H9 (cell line): ENCODE results near the gene GABRB2. TPM values are rescaled to one million over a fixed set of nuclear protein-coding genes. Genes with fewer than 3 reads are reported as not detected.

Source experiments
- DNase-seq: peaks from one replicate; pipeline ENCODE4 v3.0.0-alpha.2; 2017
- H2AFZ ChIP-seq: one replicate; pipeline ENCODE4 v1.6.1; 2013; ENCODE audit warnings: mild to moderate bottlenecking, low read length, control low read depth, moderate library complexity
- H2AK5ac ChIP-seq: 2 replicates; pipeline ENCODE4 v1.6.1; 2013; ENCODE audit warnings: low read length, control low read depth, mixed read lengths; ENCODE audit not compliant: insufficient read length
- H2BK120ac ChIP-seq: one replicate; pipeline ENCODE4 v1.6.1; 2013; ENCODE audit warnings: low read depth, mild to moderate bottlenecking, low read length, control low read depth, inconsistent platforms; ENCODE audit not compliant: poor library complexity, severe bottlenecking
- H2BK12ac ChIP-seq: 2 replicates; pipeline ENCODE4 v1.6.1; 2013; ENCODE audit warnings: low read length, control low read depth, mixed read lengths, low read depth; ENCODE audit not compliant: insufficient read length
- H2BK15ac ChIP-seq: 2 replicates; pipeline ENCODE4 v1.6.1; 2013; ENCODE audit warnings: low read depth, low read length, control low read depth
- H2BK20ac ChIP-seq: one replicate; pipeline ENCODE4 v1.6.1; 2013; ENCODE audit warnings: low read depth, mild to moderate bottlenecking, low read length, control low read depth, inconsistent platforms; ENCODE audit not compliant: poor library complexity, severe bottlenecking
- H2BK5ac ChIP-seq: 2 replicates; pipeline ENCODE4 v1.6.1; 2013; ENCODE audit warnings: low read length, control low read depth, mixed read lengths; ENCODE audit not compliant: insufficient read length
- H3K14ac ChIP-seq: 2 replicates; pipeline ENCODE4 v1.6.1; 2013; ENCODE audit warnings: low read length, control low read depth; ENCODE audit not compliant: insufficient read depth
- H3K18ac ChIP-seq: 2 replicates; pipeline ENCODE4 v1.6.1; 2013; ENCODE audit warnings: low read depth, mild to moderate bottlenecking, mixed read lengths, low read length, control low read depth; ENCODE audit not compliant: insufficient read length
- H3K23ac ChIP-seq: 2 replicates; pipeline ENCODE4 v1.6.1; 2013; ENCODE audit warnings: low read length, control low read depth, mixed read lengths, low read depth; ENCODE audit not compliant: insufficient read length
- H3K23me2 ChIP-seq: 2 replicates; pipeline ENCODE4 v1.6.1; 2013; ENCODE audit warnings: low read depth, mild to moderate bottlenecking, mixed read lengths, low read length, control low read depth; ENCODE audit not compliant: insufficient read length, poor library complexity, severe bottlenecking
- H3K27ac ChIP-seq: 2 replicates; pipeline ENCODE4 v1.5.1; 2013; ENCODE audit warnings: low read length, control low read depth, mixed read lengths, low read depth; ENCODE audit not compliant: insufficient read length
- H3K27me3 ChIP-seq: 2 replicates; pipeline ENCODE4 v1.6.1; 2013; ENCODE audit warnings: low read length, control low read depth, inconsistent platforms; ENCODE audit not compliant: insufficient read depth
- H3K4ac ChIP-seq: 2 replicates; pipeline ENCODE4 v1.6.1; 2013; ENCODE audit warnings: low read depth, mild to moderate bottlenecking, control low read depth, inconsistent platforms, low read length, moderate library complexity
- H3K4me1 ChIP-seq: 2 replicates; pipeline ENCODE4 v1.6.1; 2013; ENCODE audit warnings: low read length, control low read depth, inconsistent platforms; ENCODE audit not compliant: insufficient read depth
- H3K4me2 ChIP-seq: 2 replicates; pipeline ENCODE4 v1.6.1; 2013; ENCODE audit warnings: low read length, control low read depth, mixed read lengths; ENCODE audit not compliant: insufficient read length, insufficient read depth
- H3K56ac ChIP-seq: 2 replicates; pipeline ENCODE4 v1.6.1; 2013; ENCODE audit warnings: low read depth, mild to moderate bottlenecking, mixed read lengths, low read length, control low read depth; ENCODE audit not compliant: insufficient read length
- H3K79me1 ChIP-seq: 2 replicates; pipeline ENCODE4 v1.6.1; 2013; ENCODE audit warnings: low read depth, mild to moderate bottlenecking, moderate library complexity, low read length, control low read depth, inconsistent platforms; ENCODE audit not compliant: insufficient read depth, poor library complexity, severe bottlenecking
- H3K79me2 ChIP-seq: 2 replicates; pipeline ENCODE4 v1.6.1; 2013; ENCODE audit warnings: low read length, control low read depth, inconsistent platforms; ENCODE audit not compliant: insufficient read depth
- H3K9ac ChIP-seq: 2 replicates; pipeline ENCODE4 v1.6.1; 2013; ENCODE audit warnings: low read length, control low read depth, mixed read lengths; ENCODE audit not compliant: insufficient read length; ENCODE audit errors: extremely low read depth
- H3K9me3 ChIP-seq: one replicate; pipeline ENCODE4 v1.6.1; 2013; ENCODE audit warnings: low read depth, low read length, inconsistent platforms; ENCODE audit not compliant: control insufficient read depth
- H3T11ph ChIP-seq: one replicate; pipeline ENCODE4 v1.6.1; 2013; ENCODE audit warnings: mild to moderate bottlenecking, low read length, control low read depth, inconsistent platforms
- H4K20me1 ChIP-seq: one replicate; pipeline ENCODE4 v1.6.1; 2013; ENCODE audit not compliant: control insufficient read depth, insufficient read length, insufficient read depth
- H4K5ac ChIP-seq: 2 replicates; pipeline ENCODE4 v1.6.1; 2013; ENCODE audit warnings: low read depth, mild to moderate bottlenecking, mixed read lengths, low read length, control low read depth; ENCODE audit not compliant: insufficient read length
- H4K8ac ChIP-seq: replicated peaks from 2 replicates; pipeline ENCODE4 v1.6.1; 2013; ENCODE audit warnings: low read length, control low read depth, mixed read lengths, low read depth; ENCODE audit not compliant: insufficient read length
- H4K91ac ChIP-seq: 2 replicates; pipeline ENCODE4 v1.6.1; 2013; ENCODE audit warnings: low read depth, mild to moderate bottlenecking, moderate library complexity, mixed read lengths, low read length, control low read depth; ENCODE audit not compliant: insufficient read length
- H3K27ac Mint-ChIP-seq, 3 experiments: 2 replicates in 2 of 3; 3 replicates in 1 of 3; pipeline ENCODE4 v1.8.0; 2020 to 2021; ENCODE audit warnings: mixed read lengths in 3 of 3, mild to moderate bottlenecking in 1 of 3, moderate library complexity in 1 of 3
- H3K27me3 Mint-ChIP-seq: 2 replicates; pipeline ENCODE4 v1.8.0; 2021; ENCODE audit warnings: low read depth, mild to moderate bottlenecking, moderate library complexity, mixed read lengths
- H3K36me3 Mint-ChIP-seq, 3 experiments: 2 replicates in 2 of 3; 3 replicates in 1 of 3; pipeline ENCODE4 v1.8.0; 2020 to 2021; ENCODE audit warnings: low read depth in 3 of 3, mixed read lengths in 3 of 3; ENCODE audit not compliant: insufficient read depth in 1 of 3
- H3K4me1 Mint-ChIP-seq, 2 experiments: 2 replicates each; pipeline ENCODE4 v1.8.0; 2020; ENCODE audit warnings: mixed read lengths in 2 of 2
- H3K4me3 Mint-ChIP-seq, 2 experiments: 2 replicates in 1 of 2; 3 replicates in 1 of 2; pipeline ENCODE4 v1.8.0; 2020 to 2021; ENCODE audit warnings: mild to moderate bottlenecking in 2 of 2, mixed read lengths in 2 of 2, moderate library complexity in 1 of 2
- H3K9me3 Mint-ChIP-seq, 2 experiments: 2 replicates in 1 of 2; 3 replicates in 1 of 2; pipeline ENCODE4 v1.8.0; 2020; ENCODE audit warnings: mild to moderate bottlenecking in 2 of 2, mixed read lengths in 2 of 2, moderate library complexity in 1 of 2
- CTCF ChIP-seq: fragments of 200-600 bp; sonication (generic); conservative IDR thresholded peaks from 3 replicates; pipeline ENCODE4 v1.8.0; 2021; ENCODE audit warnings: antibody characterized with exemption, mild to moderate bottlenecking
- WGBS: extraction: QIAGEN DNeasy Blood & Tissue Kit; methylation state at CpG from one replicate; pipeline ENCODE4 v1.1.7; 2013; ENCODE audit warnings: missing lambda C conversion rate, low lambda C conversion rate, mixed read lengths; ENCODE audit not compliant: insufficient read length; ENCODE audit errors: extremely low coverage; 5-methylcytosine and 5-hydroxymethylcytosine counted together
- total RNA-seq: library from RNA; stranded (reverse); gene quantifications from 2 replicates; pipeline ENCODE4 v1.2.1, GENCODE V29; 2021

GABRB2 gene
- total RNA-seq, 1 experiment from 2014 or later: 0.20 TPM

GRCh38 chr5:161266954-161267353 is 279.6 kb downstream of the GABRB2 start:
- no peak overlapping the region for H3K56ac ChIP-seq
- no peaks in the 10 kb centered on the region for H3K79me2 ChIP-seq
- H2AK5ac ChIP-seq: no peak overlapping the region
- H3K4ac ChIP-seq: no peak overlapping the region
- H3K79me1 ChIP-seq: no peaks in the 10 kb centered on the region
- no peak overlapping the region for H2BK5ac ChIP-seq
- H3K14ac ChIP-seq: no peak overlapping the region
- H3K4me1 ChIP-seq: no peaks in the 10 kb centered on the region
- H3T11ph ChIP-seq: no peak overlapping the region
- peak overlapping the region in 1 of 3 experiments; percentile 29; a peak in 1 of 7 replicates for H3K27ac Mint-ChIP-seq
- H3K4me2 ChIP-seq: no peak overlapping the region
- no peak overlapping the region for H4K8ac ChIP-seq
- no peak overlapping the region for H2AFZ ChIP-seq
- no peak for DNase-seq
- peaks cover 0 to 5% (median 0%) of the 10 kb centered on the region in 3 experiments; a peak in 4 of 7 replicates for H3K36me3 Mint-ChIP-seq
- H2BK15ac ChIP-seq: no peak overlapping the region
- H4K91ac ChIP-seq: no peak overlapping the region
- H3K9me3 Mint-ChIP-seq: peaks cover 5 to 6% of the 10 kb centered on the region in 2 experiments; a peak in 4 of 5 replicates
- no peak overlapping the region for H2BK20ac ChIP-seq
- no peak overlapping the region for H3K4me3 Mint-ChIP-seq
- H3K27ac ChIP-seq: no peak overlapping the region
- H3K27me3 ChIP-seq: no peaks in the 10 kb centered on the region
- H3K27me3 Mint-ChIP-seq: no peaks in the 10 kb centered on the region
- no peak for TF ChIP-seq CTCF
- no peak overlapping the region for H3K9ac ChIP-seq
- WGBS: no CpG with 5 or more reads among the region's 1 CpG
- H2BK12ac ChIP-seq: no peak overlapping the region
- no peaks in the 10 kb centered on the region for H3K23me2 ChIP-seq
- no peak overlapping the region for H2BK120ac ChIP-seq
- no peak overlapping the region for H3K18ac ChIP-seq
- no peaks in the 10 kb centered on the region for H3K9me3 ChIP-seq
- no peak overlapping the region for H4K5ac ChIP-seq
- H3K23ac ChIP-seq: no peak overlapping the region
- H3K4me1 Mint-ChIP-seq: peaks cover 5 to 7% of the 10 kb centered on the region in 2 experiments; a peak in 2 of 4 replicates
- H4K20me1 ChIP-seq: no peaks in the 10 kb centered on the region
